K562 (cell line): Measurements from ENCODE around the gene TM2D3. TPM values are rescaled to one million over a fixed set of nuclear protein-coding genes. Genes with fewer than 3 reads are reported as not detected.

Experiments used
- EGR1 ChIP-seq: fragments of 450-650 bp; conservative IDR thresholded peaks from 2 replicates; pipeline ENCODE4 v1.6.1; 2017; ENCODE audit warnings: mild to moderate bottlenecking
- GABPA ChIP-seq: fragments of 200-800 bp; sonication (Bioruptor generic); conservative IDR thresholded peaks from 2 replicates; pipeline ENCODE4 v1.6.1; 2016; ENCODE audit warnings: low read depth, missing genetic modification characterization, missing compliant biosample characterization
- HES1 ChIP-seq: fragments of 450-650 bp; IDR thresholded peaks from 2 replicates; pipeline ENCODE4 v1.6.1; 2016; ENCODE audit warnings: low read depth, mild to moderate bottlenecking, moderate library complexity
- MGA ChIP-seq: fragments of 450-650 bp; IDR thresholded peaks from 2 replicates; pipeline ENCODE4 v1.6.1; 2016; ENCODE audit warnings: mild to moderate bottlenecking, moderate library complexity
- PPARD ChIP-seq: fragments of 250-450 bp; sonication (Bioruptor Pico); IDR thresholded peaks from 2 replicates; pipeline ENCODE4 v1.8.0; 2022; ENCODE audit warnings: inconsistent platforms, mild to moderate bottlenecking, moderate library complexity
- TFAP4 ChIP-seq: sonication (generic); formaldehyde crosslinking; IDR thresholded peaks from 2 replicates; pipeline ENCODE4 v1.8.0; 2022; ENCODE audit warnings: missing genetic modification reagents, mild to moderate bottlenecking, moderate library complexity, borderline replicate concordance
- ZFX ChIP-seq: sonication (generic); formaldehyde crosslinking; IDR thresholded peaks from 2 replicates; pipeline ENCODE4 v1.8.0; 2022; ENCODE audit warnings: mild to moderate bottlenecking, missing genetic modification reagents, moderate library complexity
- ZNF324 ChIP-seq: fragments of 250-450 bp; sonication (Bioruptor Pico); IDR thresholded peaks from 2 replicates; pipeline ENCODE4 v1.4.0; 2020; ENCODE audit warnings: mild to moderate bottlenecking
- ZNF449 ChIP-seq: fragments of 250-450 bp; sonication (Bioruptor Pico); IDR thresholded peaks from 2 replicates; pipeline ENCODE4 v1.8.0; 2022; ENCODE audit warnings: moderate library complexity, mild to moderate bottlenecking, inconsistent platforms
- polyA plus RNA-seq, 8 experiments: library from polyadenylated mRNA; depleted of rRNA in 4 of 8; stranded (reverse) in 5 of 8; unstranded in 3 of 8; fragments of >200 nt; fragmentation: Nextera tagmentation in 2 of 8; fragmentation: Illumina TruSeq in 1 of 8; extraction: Ambion mirVana in 2 of 8; extraction: Trizol in 1 of 8; gene quantifications; 2 replicates each; pipeline versions ENCODE4 v1.2.1 to v1.2.3, GENCODE V29; 2011 to 2014; ENCODE audit warnings: inconsistent platforms in 1 of 8, missing spikeins in 1 of 8
- total RNA-seq, 7 experiments: library from RNA; depleted of rRNA in 6 of 7; stranded (reverse); fragments of >200 nt in 6 of 7; fragmentation: Illumina TruSeq in 2 of 7; extraction: Trizol in 2 of 7; gene quantifications; 2 replicates each; pipeline versions ENCODE4 v1.2.1 to v1.2.3, GENCODE V29; 2011 to 2021; ENCODE audit warnings: low replicate concordance in 1 of 7

Gene TM2D3
- total and polyA plus RNA-seq, 9 of the 15 experiments (the other 6 are each of a cell fraction or from before 2014, with no cell fraction given), result 16.5 to 67.9 (median 31.3) TPM

- peak; percentile 49; the same call in 1 of the 2 replicates for TF ChIP-seq TFAP4 (CRISPR knock-in tag)
- TF ChIP-seq EGR1, result peak; percentile 31; the same call in 1 of the 2 replicates
- no peak for TF ChIP-seq HES1
- no peak for TF ChIP-seq ZNF449 (CRISPR knock-in tag)
- peak; percentile 88 for TF ChIP-seq MGA
- no peak for TF ChIP-seq PPARD (CRISPR knock-in tag)
- no peak for TF ChIP-seq ZNF324 (CRISPR knock-in tag)
- no peak for TF ChIP-seq GABPA (tag)
- no peak for TF ChIP-seq ZFX (CRISPR knock-in tag)
Observed at GRCh38 chr15:101615986-101616848, 36.0 kb downstream of the TM2D3 start (continued).
